Activated effector memory CD4-positive, alpha-beta T cell treated with anti-CD3 and anti-CD28 coated beads, Interleukin-2, amount 50 U/mL, for 16 hours (primary cell): ENCODE measurements around the gene PTDSS2.
"Not testable (repeated sequence)": the region's sequence is repeated elsewhere in the genome, so short reads cannot be mapped to it uniquely, and the experiment has no call there.

Experiments
- DNase-seq: peaks from one replicate; pipeline ENCODE4 v3.0.0-alpha.2; 2020

PTDSS2 gene

GRCh38 chr11:414318-414857, 35.7 kb upstream of the PTDSS2 start:
- DNase-seq: no peak

- DNase-seq: no peak
Observed at GRCh38 chr11:415640-416041, 34.4 kb upstream of the PTDSS2 start.

GRCh38 chr11:416051-416756, 33.9 kb upstream of the PTDSS2 start:
- DNase-seq: no peak

GRCh38 chr11:416757-417621, 33.1 kb upstream of the PTDSS2 start:
- DNase-seq: peak; percentile 82

GRCh38 chr11:417652-418342, 32.3 kb upstream of the PTDSS2 start:
- DNase-seq: no peak

GRCh38 chr11:418343-419247, 31.5 kb upstream of the PTDSS2 start:
- DNase-seq: no peak

- no peak for DNase-seq
Observed at GRCh38 chr11:419248-420005, 30.7 kb upstream of the PTDSS2 start.

GRCh38 chr11:420054-420910, 29.8 kb upstream of the PTDSS2 start:
- no peak for DNase-seq

GRCh38 chr11:420911-421321, 29.2 kb upstream of the PTDSS2 start:
- DNase-seq: no peak

GRCh38 chr11:422249-422656, 27.8 kb upstream of the PTDSS2 start:
- no peak for DNase-seq

- no peak for DNase-seq
Observed at GRCh38 chr11:424232-424631, 25.8 kb upstream of the PTDSS2 start.

- not testable (repeated sequence) for DNase-seq
Observed at GRCh38 chr11:424766-425165, 25.3 kb upstream of the PTDSS2 start.

GRCh38 chr11:425301-425700, 24.8 kb upstream of the PTDSS2 start:
- no peak for DNase-seq

GRCh38 chr11:426851-427250, 23.2 kb upstream of the PTDSS2 start:
- no peak for DNase-seq

- no peak for DNase-seq
Observed at GRCh38 chr11:428295-428694, 21.8 kb upstream of the PTDSS2 start.

GRCh38 chr11:429391-429790, 20.7 kb upstream of the PTDSS2 start:
- DNase-seq: no peak

- DNase-seq: no peak
Observed at GRCh38 chr11:429931-430456, 20.1 kb upstream of the PTDSS2 start.

GRCh38 chr11:431921-432320, 18.2 kb upstream of the PTDSS2 start:
- no peak for DNase-seq

GRCh38 chr11:432501-433100, 17.5 kb upstream of the PTDSS2 start:
- DNase-seq: no peak

- no peak for DNase-seq
Observed at GRCh38 chr11:433111-433510, 17.0 kb upstream of the PTDSS2 start.
